ENCODE measurements around the gene CEMIP.

GRCh38 chr15:80915472-80915871, 136.3 kb downstream of the CEMIP start:
- TF ChIP-seq EZH2 (IDR thresholded peaks at IDR 0.05; ENCODE audit: low read depth, unreplicated experiment), result no peak
- TF ChIP-seq CTCF (conservative IDR thresholded peaks at IDR 0.05; ENCODE audit: low read depth in 2 of 2), result peak; percentile 53 to 72
- TF ChIP-seq EZH2phosphoT487 (IDR thresholded peaks at IDR 0.05; ENCODE audit: unreplicated experiment), result no peak
- no peak for TF ChIP-seq REST (IDR thresholded peaks at IDR 0.05; ENCODE audit: unreplicated experiment)
- TF ChIP-seq ZNF331 (CRISPR knock-in tag; IDR thresholded peaks at IDR 0.05; ENCODE audit: low read depth), result no peak
